ENCODE results near the gene FAM221B. TPM values are rescaled to one million over a fixed set of nuclear protein-coding genes. Genes with fewer than 3 reads are reported as not detected.

FAM221B gene
- total and polyA plus RNA-seq, 9 of the 15 experiments (the other 6 are each of a cell fraction or from before 2014, with no cell fraction given): 0.01 TPM; not detected in 8

GRCh38 chr9:35810122-35810521 is 18.4 kb downstream of the FAM221B start (continued):
- TF ChIP-seq UBTF (IDR thresholded peaks at IDR 0.05; ENCODE audit: borderline replicate concordance in 1 of 2, low read depth in 2 of 2, low read length in 2 of 2) (no peak), ZNF324 (CRISPR knock-in tag; IDR thresholded peaks at IDR 0.05) (no peak), ZFP1 (CRISPR knock-in tag; IDR thresholded peaks at IDR 0.05) (no peak), RNF219 (CRISPR knock-in tag; IDR thresholded peaks at IDR 0.05) (no peak), RNF2 (IDR thresholded peaks at IDR 0.05) (no peak)

GRCh38 chr9:35808433-35808832 is 20.1 kb downstream of the FAM221B start:
- H2AFZ ChIP-seq (ENCODE audit: low read depth, low read length): no peak overlapping the region
- POLR2A ChIA-PET: no interaction called here
- DNase-seq (ENCODE audit: extremely low read depth in 1 of 4, low spot score in 3 of 4): no peak
- peaks cover 10 to 18% of the 10 kb centered on the region in 2 experiments for H3K4me1 ChIP-seq (replicated peaks in 1 of 2; ENCODE audit: control insufficient read depth in 2 of 2, insufficient read depth in 2 of 2, low read length in 2 of 2)
- no peak for FAIRE-seq
- BruUV-seq (replicated peaks): no TSS peak
- no peaks in the 10 kb centered on the region for H3K9me3 ChIP-seq (replicated peaks; ENCODE audit: control insufficient read depth, insufficient read depth, low read depth, low read length)
- ATAC-seq: no peak
- H3K27me3 ChIP-seq (ENCODE audit: control insufficient read depth in 2 of 2, insufficient read depth in 2 of 2, low read length in 2 of 2): no peaks in the 10 kb centered on the region
- no peak overlapping the region for H3K4me2 ChIP-seq (ENCODE audit: insufficient read depth, low read length)
- intact Hi-C loops (cut with micrococcal nuclease): no loop called here
- H3K27ac ChIP-seq (ENCODE audit: extremely low read depth, low read depth, low read length): no peak overlapping the region
- H3K79me2 ChIP-seq (ENCODE audit: control insufficient read depth, insufficient read depth, low read length): no peaks in the 10 kb centered on the region; the same call in 2 of the 3 replicates
- CTCF ChIA-PET (ENCODE audit: low intra/inter-chr PET ratio): no interaction called here
- H3K36me3 ChIP-seq (ENCODE audit: control insufficient read depth, insufficient read depth, low read length): peaks cover 44% of the 10 kb centered on the region; the same call in 1 of the 3 replicates
- WGBS (ENCODE audit: insufficient coverage, low coverage, missing lambda C conversion rate): 76% methylated on average over 9 of the region's 9 CpGs
- in situ Hi-C loops (cut with MboI): no loop called here
- no peak overlapping the region for H3K9ac ChIP-seq (ENCODE audit: insufficient read depth in 1 of 2, low read depth in 2 of 2, low read length in 2 of 2)
- H3K9me1 ChIP-seq (ENCODE audit: control insufficient read depth, insufficient read depth, low read length): peaks cover 4% of the 10 kb centered on the region
- H3K4me3 ChIP-seq: no peak overlapping the region
- no peaks in the 10 kb centered on the region for H4K20me1 ChIP-seq (replicated peaks; ENCODE audit: control insufficient read depth, insufficient read depth, low read length)
- no peak for TF ChIP-seq ZNF75A (CRISPR knock-in tag; IDR thresholded peaks at IDR 0.05)
- no peak for TF ChIP-seq ETS1 (conservative IDR thresholded peaks at IDR 0.05; ENCODE audit: control insufficient read depth, low read depth, low read length)
- no peak for TF ChIP-seq ZNF780A (CRISPR knock-in tag; IDR thresholded peaks at IDR 0.05)
- no peak for TF ChIP-seq ZBTB1 (CRISPR knock-in tag; IDR thresholded peaks at IDR 0.05; ENCODE audit: borderline replicate concordance, low read depth)
- TF ChIP-seq RBM15 (IDR thresholded peaks at IDR 0.05; ENCODE audit: insufficient read depth, low read length): no peak
- no peak for TF ChIP-seq E2F6 (IDR thresholded peaks at IDR 0.05; ENCODE audit: borderline replicate concordance in 1 of 2, extremely low read depth in 1 of 2, insufficient read depth in 1 of 2, insufficient read length in 1 of 2, low read depth in 1 of 2, low read length in 1 of 2, poor library complexity in 1 of 2, severe bottlenecking in 1 of 2)
- TF ChIP-seq ZNF24 (IDR thresholded peaks at IDR 0.05): no peak
- no peak for TF ChIP-seq ASH1L (IDR thresholded peaks at IDR 0.05; ENCODE audit: borderline replicate concordance, low read depth, partially characterized antibody)
- TF ChIP-seq ZNF695 (CRISPR knock-in tag; IDR thresholded peaks at IDR 0.05): no peak
- TF ChIP-seq NRF1 (conservative IDR thresholded peaks at IDR 0.05 in 1 of 2, IDR thresholded peaks at IDR 0.05 in 1 of 2): no peak

Measured in K562 (cell line).